ENCODE results near the gene LRRC37A3.
"Not testable (repeated sequence)": the region's sequence is repeated elsewhere in the genome, so short reads cannot be mapped to it uniquely, and the experiment has no call there.

Gene LRRC37A3

DNA sequence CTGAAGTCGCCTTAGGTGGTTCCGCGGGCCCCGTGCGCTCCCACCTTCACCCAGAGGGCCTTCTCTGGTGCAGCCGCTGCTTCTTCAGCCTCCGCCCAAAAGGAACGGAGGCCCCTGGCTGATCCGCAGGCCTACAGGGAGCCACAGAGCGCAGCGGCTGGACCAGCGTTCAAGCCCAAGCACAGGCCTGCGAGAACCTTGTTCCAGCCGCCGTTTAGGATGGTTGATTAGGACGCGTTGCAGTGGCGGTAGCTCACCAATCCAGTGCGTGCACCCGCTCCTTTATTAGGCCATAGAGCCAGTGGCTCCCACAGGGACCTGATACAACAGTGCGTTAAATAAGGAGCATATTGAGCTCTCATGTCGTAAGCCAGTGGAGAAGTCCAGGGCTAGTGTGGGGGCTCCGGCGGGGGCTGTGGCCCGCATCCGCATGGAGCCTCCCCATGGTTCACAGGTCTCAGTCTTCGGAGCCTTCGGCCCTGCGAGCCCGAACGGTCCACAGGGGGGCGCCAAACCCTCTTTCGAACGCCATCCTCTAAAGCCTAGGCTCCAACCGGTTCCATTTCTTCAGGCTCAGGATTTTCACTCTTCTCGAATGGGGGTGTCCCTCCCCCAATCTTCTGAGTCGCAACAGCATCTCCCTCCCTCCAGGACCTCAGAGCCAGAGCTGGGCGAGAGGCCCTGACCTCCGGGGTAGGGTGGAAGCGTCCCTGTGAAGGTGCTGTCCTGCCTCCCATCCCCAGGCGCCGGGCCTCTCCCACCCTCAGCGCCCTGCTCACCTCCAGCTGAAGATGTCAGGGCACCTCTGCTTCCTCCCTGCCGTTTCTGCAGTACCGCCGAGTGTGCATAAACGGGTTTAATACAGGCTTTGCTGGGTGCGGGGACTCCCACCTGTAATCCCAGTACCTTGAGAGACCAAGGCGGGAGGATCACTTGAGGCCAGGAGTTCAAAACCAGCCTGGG lies 71.5 kb downstream of the LRRC37A3 start:
- not testable (repeated sequence) for H3K9me3 ChIP-seq (replicated peaks; ENCODE audit: low read length); H3K4me3 ChIP-seq (ENCODE audit: low read length); H3K9ac ChIP-seq (ENCODE audit: low read depth, low read length); H3K36me3 ChIP-seq (ENCODE audit: insufficient read depth, low read length); H3K4me2 ChIP-seq (ENCODE audit: low read length); H3K4me1 ChIP-seq (ENCODE audit: control insufficient read depth, insufficient read depth, low read length); H3K27me3 ChIP-seq (ENCODE audit: control insufficient read depth, insufficient read depth, low read length)

DNA sequence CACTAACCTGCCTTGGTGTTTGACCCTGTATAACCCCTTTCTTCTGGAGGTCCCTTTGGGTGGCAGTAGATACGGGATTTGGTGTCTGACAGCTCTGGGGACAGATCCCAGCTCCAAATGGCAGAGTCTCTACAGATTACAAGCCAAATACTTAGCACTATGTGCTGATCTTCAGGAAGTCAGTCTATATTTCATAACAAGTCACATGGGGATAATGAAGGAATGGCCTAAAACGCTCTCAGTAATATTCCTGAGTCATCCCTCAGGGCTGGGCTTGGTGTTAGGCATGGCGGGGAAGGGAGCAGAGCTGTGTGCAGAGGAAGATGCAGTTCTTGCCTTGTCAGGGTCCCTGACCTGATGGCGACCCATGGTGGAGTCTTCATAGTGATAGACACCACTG lies 72.4 kb downstream of the LRRC37A3 start:
- H3K9ac ChIP-seq (ENCODE audit: low read depth, low read length); H3K27me3 ChIP-seq (ENCODE audit: control insufficient read depth, insufficient read depth, low read length); H3K4me2 ChIP-seq (ENCODE audit: low read length); H3K9me3 ChIP-seq (replicated peaks; ENCODE audit: low read length); H3K4me1 ChIP-seq (ENCODE audit: control insufficient read depth, insufficient read depth, low read length); H3K4me3 ChIP-seq (ENCODE audit: low read length); H3K36me3 ChIP-seq (ENCODE audit: insufficient read depth, low read length): not testable (repeated sequence)

DNA sequence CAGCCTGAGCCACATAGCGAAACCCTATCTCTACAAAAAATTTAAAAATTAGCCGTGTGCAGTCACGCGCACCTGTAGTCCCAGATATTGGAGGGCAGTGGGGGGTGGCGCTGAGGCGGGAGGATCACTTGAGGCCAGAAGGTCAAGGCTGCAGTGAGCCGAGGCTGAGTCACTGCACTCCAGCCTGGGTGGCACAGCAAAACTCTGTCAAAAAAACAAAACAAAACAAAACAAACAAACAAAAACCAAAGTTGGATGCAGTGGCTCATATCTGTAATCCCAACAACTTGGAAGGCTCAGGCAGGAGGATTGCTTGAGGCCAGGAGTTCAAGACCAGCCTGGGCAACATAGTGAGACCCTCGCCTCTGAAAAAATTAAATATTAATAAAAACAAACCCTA lies 75.4 kb downstream of the LRRC37A3 start:
- H3K4me1 ChIP-seq (ENCODE audit: control insufficient read depth, insufficient read depth, low read length); H3K4me3 ChIP-seq (ENCODE audit: low read length); H3K36me3 ChIP-seq (ENCODE audit: insufficient read depth, low read length); H3K4me2 ChIP-seq (ENCODE audit: low read length); H3K27me3 ChIP-seq (ENCODE audit: control insufficient read depth, insufficient read depth, low read length); H3K9ac ChIP-seq (ENCODE audit: low read depth, low read length); H3K9me3 ChIP-seq (replicated peaks; ENCODE audit: low read length): not testable (repeated sequence)

DNA sequence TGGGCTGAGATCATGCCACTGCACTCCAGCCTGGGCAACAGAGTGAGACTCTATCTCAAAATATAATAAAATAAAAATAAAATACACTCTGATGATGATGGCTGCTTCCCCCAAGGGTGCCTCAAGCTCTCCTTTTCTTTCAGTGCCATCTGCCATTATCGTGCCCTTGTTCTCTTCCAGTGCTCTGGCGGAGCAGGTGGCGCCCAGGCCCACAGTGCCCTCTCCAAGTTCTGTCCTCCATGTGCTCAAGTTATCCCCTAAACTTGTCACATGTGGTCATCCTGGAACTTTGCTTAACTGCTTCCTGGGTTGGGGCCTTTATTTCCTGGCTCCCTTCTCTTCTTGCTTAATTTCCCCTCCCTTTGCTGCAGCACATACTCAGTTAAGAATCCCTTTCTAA lies 76.4 kb downstream of the LRRC37A3 start:
- not testable (repeated sequence) for H3K9me3 ChIP-seq (replicated peaks; ENCODE audit: low read length); H3K36me3 ChIP-seq (ENCODE audit: insufficient read depth, low read length); H3K4me3 ChIP-seq (ENCODE audit: low read length); H3K4me1 ChIP-seq (ENCODE audit: control insufficient read depth, insufficient read depth, low read length); H3K4me2 ChIP-seq (ENCODE audit: low read length); H3K9ac ChIP-seq (ENCODE audit: low read depth, low read length); H3K27me3 ChIP-seq (ENCODE audit: control insufficient read depth, insufficient read depth, low read length)

DNA sequence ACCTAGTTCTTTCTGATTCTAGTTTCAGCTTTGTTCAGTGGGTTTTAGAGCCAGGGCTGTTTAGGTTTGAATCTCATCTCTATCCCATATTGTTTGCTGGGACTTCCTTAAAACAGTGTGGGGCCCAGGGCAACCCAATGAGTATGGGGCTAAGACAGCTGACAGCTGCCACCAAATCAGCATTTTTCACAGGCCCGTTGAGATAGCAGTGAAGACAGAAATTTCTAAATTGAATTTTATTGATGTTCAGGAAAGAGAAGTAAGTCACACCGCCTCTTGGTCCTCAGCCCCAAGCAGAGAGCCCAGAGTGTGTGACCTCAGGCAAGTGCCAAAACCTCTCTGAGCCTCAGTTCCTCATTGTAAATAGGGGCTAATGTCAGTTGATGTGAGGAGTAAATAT lies 78.3 kb downstream of the LRRC37A3 start:
- not testable (repeated sequence) for H3K4me3 ChIP-seq (ENCODE audit: low read length); H3K27me3 ChIP-seq (ENCODE audit: control insufficient read depth, insufficient read depth, low read length); H3K36me3 ChIP-seq (ENCODE audit: insufficient read depth, low read length); H3K9me3 ChIP-seq (replicated peaks; ENCODE audit: low read length); H3K4me1 ChIP-seq (ENCODE audit: control insufficient read depth, insufficient read depth, low read length); H3K4me2 ChIP-seq (ENCODE audit: low read length); H3K9ac ChIP-seq (ENCODE audit: low read depth, low read length)

DNA sequence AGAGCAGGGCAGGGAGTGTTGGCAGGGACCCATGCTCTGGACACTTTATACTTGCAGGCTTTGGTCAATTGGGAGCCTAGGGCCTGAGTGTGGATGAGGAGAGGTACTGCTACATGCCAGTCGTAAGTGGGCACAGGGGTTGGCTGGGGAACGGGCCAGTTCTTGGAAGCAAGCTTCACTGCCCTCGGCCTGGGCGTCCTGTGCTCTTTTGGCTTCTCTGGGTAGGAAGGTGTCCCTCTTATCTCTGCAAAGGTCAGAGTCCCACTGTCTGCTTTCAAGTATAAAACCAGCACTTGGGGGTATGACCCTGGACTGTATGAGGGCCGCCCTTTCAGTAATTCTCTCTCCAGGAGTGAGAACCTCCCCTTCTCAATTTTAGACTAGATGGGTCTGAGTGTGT lies 80.8 kb downstream of the LRRC37A3 start:
- H3K27me3 ChIP-seq (ENCODE audit: control insufficient read depth, insufficient read depth, low read length); H3K36me3 ChIP-seq (ENCODE audit: insufficient read depth, low read length); H3K9me3 ChIP-seq (replicated peaks; ENCODE audit: low read length); H3K4me2 ChIP-seq (ENCODE audit: low read length); H3K4me3 ChIP-seq (ENCODE audit: low read length); H3K4me1 ChIP-seq (ENCODE audit: control insufficient read depth, insufficient read depth, low read length); H3K9ac ChIP-seq (ENCODE audit: low read depth, low read length): not testable (repeated sequence)

DNA sequence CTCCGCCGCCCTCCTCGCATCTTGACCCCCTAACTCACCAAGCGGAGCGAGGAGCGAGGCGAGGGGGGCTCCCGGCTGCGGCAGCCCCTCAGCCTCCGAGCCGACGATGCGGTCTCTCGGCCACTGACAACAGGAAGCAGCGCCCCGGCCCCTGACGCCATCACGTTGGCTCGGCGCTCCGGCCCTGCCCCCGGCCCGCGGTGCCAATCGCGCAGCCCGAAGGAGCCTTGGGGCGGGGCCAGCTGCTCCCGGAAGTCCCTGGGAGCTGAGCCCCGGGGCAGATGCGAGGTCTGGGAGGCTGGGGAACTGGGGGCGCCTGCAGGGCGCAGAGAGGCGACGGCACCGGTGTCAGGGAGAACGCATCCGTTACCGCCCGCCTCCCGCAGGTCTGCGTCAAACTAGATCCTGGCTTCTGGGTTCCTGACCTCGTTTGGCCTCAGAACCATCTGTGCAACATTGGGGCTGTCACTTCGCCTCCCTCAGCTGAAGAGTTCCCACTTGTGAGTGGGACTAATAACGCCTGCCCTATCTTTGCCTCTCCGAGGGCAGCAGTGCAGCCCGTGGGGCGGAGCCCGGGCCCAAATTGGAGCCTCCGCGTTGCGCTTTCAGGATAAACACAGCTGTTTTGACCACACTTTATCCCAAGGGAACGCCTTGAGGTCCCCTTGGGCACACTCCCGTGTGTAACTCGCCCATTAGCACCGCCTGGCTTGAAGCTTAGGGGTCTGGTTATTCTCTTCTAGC lies 82.1 kb downstream of the LRRC37A3 start:
- H3K4me1 ChIP-seq (ENCODE audit: control insufficient read depth, insufficient read depth, low read length); H3K36me3 ChIP-seq (ENCODE audit: insufficient read depth, low read length); H3K27me3 ChIP-seq (ENCODE audit: control insufficient read depth, insufficient read depth, low read length); H3K9me3 ChIP-seq (replicated peaks; ENCODE audit: low read length): not testable (repeated sequence)
- Histone ChIP-seq H3K4me2 (ENCODE audit: low read length) (peak overlapping the region; percentile 94), H3K4me3 (ENCODE audit: low read length) (peak overlapping the region; percentile 80), H3K9ac (ENCODE audit: low read depth, low read length) (peak overlapping the region; percentile 83)

DNA sequence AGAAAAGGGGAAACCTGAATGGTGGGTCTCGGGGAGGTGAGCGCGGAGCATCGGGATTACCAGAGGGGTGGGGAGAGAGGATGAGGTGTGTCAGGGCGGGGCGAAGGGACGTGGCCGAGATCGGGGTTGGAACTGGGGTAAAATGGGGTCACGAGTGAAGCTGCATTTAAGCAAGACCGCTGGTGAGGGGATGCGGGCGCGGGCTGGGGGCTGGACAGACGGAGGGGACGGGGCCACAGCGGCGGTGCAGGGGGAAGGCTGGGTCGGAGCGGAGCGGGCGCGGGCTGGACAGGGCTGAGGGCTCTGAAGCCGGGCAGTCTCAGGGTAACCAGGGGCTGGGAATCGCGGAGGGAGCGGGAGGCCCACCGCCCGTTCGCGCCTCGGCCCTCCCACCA lies 82.7 kb downstream of the LRRC37A3 start:
- Histone ChIP-seq H3K4me3 (ENCODE audit: low read length) (peak overlapping the region; percentile 80), H3K4me2 (ENCODE audit: low read length) (peak overlapping the region; percentile 94), H3K9ac (ENCODE audit: low read depth, low read length) (peak overlapping the region; percentile 83)
- not testable (repeated sequence) for H3K9me3 ChIP-seq (replicated peaks; ENCODE audit: low read length); H3K27me3 ChIP-seq (ENCODE audit: control insufficient read depth, insufficient read depth, low read length); H3K4me1 ChIP-seq (ENCODE audit: control insufficient read depth, insufficient read depth, low read length); H3K36me3 ChIP-seq (ENCODE audit: insufficient read depth, low read length)

DNA sequence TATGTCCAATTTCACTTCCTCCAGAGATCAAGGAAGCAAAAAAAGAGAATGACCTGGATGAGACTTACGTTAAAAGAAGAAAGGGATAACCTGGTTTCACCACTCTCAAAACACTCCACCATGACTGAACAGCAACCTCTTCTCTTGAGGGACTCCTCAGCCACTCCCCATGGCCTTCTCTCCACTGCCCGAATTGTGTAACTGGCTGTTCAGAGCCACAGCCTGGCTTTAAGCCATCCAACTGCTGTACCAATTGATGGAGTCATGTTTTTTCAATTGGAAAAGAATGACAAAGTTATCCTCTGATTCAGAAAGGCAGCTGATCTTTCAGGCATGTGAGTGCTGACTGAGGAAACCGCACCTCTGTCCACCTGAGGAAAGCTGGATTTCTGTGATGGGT lies 85.2 kb downstream of the LRRC37A3 start:
- H3K4me3 ChIP-seq (ENCODE audit: low read length): not testable (repeated sequence)

DNA sequence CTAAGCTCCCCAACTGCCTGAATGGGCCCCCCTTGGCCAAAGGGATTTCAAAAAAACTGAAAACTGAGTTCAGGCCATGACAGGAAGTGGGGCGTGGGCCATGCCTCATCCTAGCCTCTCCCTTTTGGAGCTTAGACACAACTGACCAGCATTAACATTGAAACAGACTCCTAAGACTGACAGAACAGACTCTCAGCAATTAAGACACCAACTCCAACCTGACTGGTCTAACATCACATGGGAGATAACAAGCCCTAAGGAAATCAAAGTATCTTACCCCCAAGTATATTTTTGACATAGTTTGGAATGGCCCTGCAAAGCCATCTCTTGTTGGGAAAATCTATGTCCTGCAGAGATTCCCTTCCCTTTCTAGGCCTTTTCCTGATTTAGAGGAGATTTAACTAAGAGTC lies 88.6 kb downstream of the LRRC37A3 start:
- H3K4me1 ChIP-seq (ENCODE audit: control insufficient read depth, insufficient read depth, low read length); H3K27me3 ChIP-seq (ENCODE audit: control insufficient read depth, insufficient read depth, low read length); H3K9me3 ChIP-seq (replicated peaks; ENCODE audit: low read length); H3K4me2 ChIP-seq (ENCODE audit: low read length); H3K4me3 ChIP-seq (ENCODE audit: low read length); H3K9ac ChIP-seq (ENCODE audit: low read depth, low read length); H3K36me3 ChIP-seq (ENCODE audit: insufficient read depth, low read length): not testable (repeated sequence)

More for the DNA sequence above, 85.2 kb downstream of the LRRC37A3 start:
- H3K36me3 ChIP-seq (ENCODE audit: insufficient read depth, low read length); H3K4me1 ChIP-seq (ENCODE audit: control insufficient read depth, insufficient read depth, low read length); H3K9ac ChIP-seq (ENCODE audit: low read depth, low read length); H3K4me2 ChIP-seq (ENCODE audit: low read length); H3K9me3 ChIP-seq (replicated peaks; ENCODE audit: low read length); H3K27me3 ChIP-seq (ENCODE audit: control insufficient read depth, insufficient read depth, low read length): not testable (repeated sequence)

DNA sequence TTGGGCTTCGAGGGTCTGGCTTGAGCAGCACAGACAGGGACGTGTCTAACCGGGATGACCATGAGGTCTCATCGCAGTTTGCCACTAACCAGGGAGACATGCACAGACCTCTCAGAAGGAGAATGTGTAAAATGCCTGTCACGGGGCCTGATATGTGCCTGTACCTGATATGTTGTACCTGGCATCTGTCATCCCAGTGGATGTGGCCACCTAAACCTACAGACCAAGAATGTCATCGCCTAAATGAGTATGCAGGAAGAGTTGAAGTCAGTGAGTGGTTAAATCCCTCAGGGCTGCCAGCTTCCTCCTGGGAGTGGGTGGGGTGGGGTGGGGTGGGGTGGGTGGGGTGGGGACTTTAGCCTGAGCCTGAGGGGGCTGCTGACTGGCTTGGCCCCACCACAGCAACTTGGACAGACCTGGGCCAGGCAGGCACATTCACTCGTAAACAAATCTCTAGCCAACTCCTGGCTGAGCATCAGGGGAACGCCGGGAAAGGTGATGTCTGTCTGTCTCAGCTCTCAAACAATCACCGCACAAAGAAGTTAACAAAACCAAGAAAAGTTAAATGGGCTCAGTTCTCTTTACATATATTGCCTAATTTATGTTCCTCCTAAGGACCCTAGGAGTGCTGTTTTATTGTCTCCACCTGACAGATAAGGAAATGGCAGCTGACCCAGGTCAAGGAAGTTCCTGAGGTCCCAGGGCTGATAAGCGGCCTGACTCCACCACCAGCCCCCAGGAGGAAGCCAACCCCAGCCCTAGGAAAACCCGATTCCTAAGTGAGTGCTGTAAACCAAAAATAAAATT lies 89.3 kb downstream of the LRRC37A3 start:
- not testable (repeated sequence) for H3K9me3 ChIP-seq (replicated peaks; ENCODE audit: low read length); H3K9ac ChIP-seq (ENCODE audit: low read depth, low read length); H3K27me3 ChIP-seq (ENCODE audit: control insufficient read depth, insufficient read depth, low read length); H3K4me3 ChIP-seq (ENCODE audit: low read length); H3K4me2 ChIP-seq (ENCODE audit: low read length); H3K36me3 ChIP-seq (ENCODE audit: insufficient read depth, low read length); H3K4me1 ChIP-seq (ENCODE audit: control insufficient read depth, insufficient read depth, low read length)

All from skeletal muscle satellite cell (primary cell).